NT2/D1 (cell line): ENCODE results near the gene FBXO46.

Source experiments
- SUZ12 ChIP-seq: IDR thresholded peaks from 2 replicates; pipeline ENCODE4 v1.6.1; 2011; ENCODE audit not compliant: insufficient read length, insufficient read depth; ENCODE audit errors: extremely low read depth
- YY1 ChIP-seq: IDR thresholded peaks from 2 replicates; pipeline ENCODE4 v1.6.1; 2011; ENCODE audit not compliant: insufficient read length, insufficient read depth

GRCh38 chr19:45701676-45702075, 29.0 kb downstream of the FBXO46 start:
- TF ChIP-seq SUZ12 (no peak), YY1 (no peak)
